ENCODE results near the gene SNX18. TPM values are rescaled to one million over a fixed set of nuclear protein-coding genes. Genes with fewer than 3 reads are reported as not detected.

The SNX18 gene
- total and polyA plus RNA-seq, 2 experiments from 2014 or later = 4.7 to 33.0 TPM

GRCh38 chr5:54537725-54538124, 20.2 kb downstream of the SNX18 start (continued):
- no peak for TF ChIP-seq CTCF (conservative IDR thresholded peaks at IDR 0.05; ENCODE audit: low read depth in 2 of 2)
- TF ChIP-seq STAT1 (IDR thresholded peaks at IDR 0.05; ENCODE audit: unreplicated experiment) = no peak
- TF ChIP-seq EZH2 (IDR thresholded peaks at IDR 0.05; ENCODE audit: low read depth, unreplicated experiment) = no peak
- no peak for TF ChIP-seq ZNF114 (CRISPR knock-in tag; IDR thresholded peaks at IDR 0.05)
- no peak for TF ChIP-seq CREB1 (CRISPR knock-in tag; IDR thresholded peaks at IDR 0.05; ENCODE audit: low read depth)
- TF ChIP-seq EZH2phosphoT487 (IDR thresholded peaks at IDR 0.05; ENCODE audit: unreplicated experiment) = no peak
- TF ChIP-seq POLR2AphosphoS5 (IDR thresholded peaks at IDR 0.05; ENCODE audit: low read depth) = no peak
- no peak for TF ChIP-seq JUNB (IDR thresholded peaks at IDR 0.05; ENCODE audit: unreplicated experiment)

- ATAC-seq = no peak
- peaks cover 6% of the 10 kb centered on the region; the same call in 2 of the 3 replicates for H3K36me3 Mint-ChIP-seq (ENCODE audit: low read depth)
- Histone ChIP-seq H4K20me1 (replicated peaks; ENCODE audit: insufficient read depth) (0 out of 2 replicates have a peak, but pooled peaks cover 3% of the 10 kb centered on the region), H3K4me2 (no peak overlapping the region), H3K36me3 (ENCODE audit: insufficient read depth) (no peaks in the 10 kb centered on the region), H3K4me1 (ENCODE audit: insufficient read depth) (peaks cover 13% of the 10 kb centered on the region), H3K9me2 (ENCODE audit: insufficient read depth) (no peaks in the 10 kb centered on the region), H3K27ac (ENCODE audit: low read depth) (no peak overlapping the region), H3K4me3 (no peak overlapping the region), H3K27me3 (ENCODE audit: insufficient read depth) (no peaks in the 10 kb centered on the region), H2AFZ (no peak overlapping the region), H3F3A (replicated peaks; ENCODE audit: low read depth) (no peaks in the 10 kb centered on the region), H3K79me2 (replicated peaks; ENCODE audit: insufficient read depth) (peaks cover 85% of the 10 kb centered on the region)
- no peaks in the 10 kb centered on the region for H3K27me3 Mint-ChIP-seq (ENCODE audit: insufficient read depth, low read depth, poor library complexity)
- H3K4me3 Mint-ChIP-seq = no peak overlapping the region
- peaks cover 20% of the 10 kb centered on the region for H3K4me1 Mint-ChIP-seq
- H3K9me3 Mint-ChIP-seq = no peaks in the 10 kb centered on the region
- H3K27ac Mint-ChIP-seq = no peak overlapping the region
- DNase-seq (ENCODE audit: low spot score) = no peak
- TF ChIP-seq NANOG (IDR thresholded peaks at IDR 0.05; ENCODE audit: borderline replicate concordance) (no peak), STAT1 (IDR thresholded peaks at IDR 0.05; ENCODE audit: unreplicated experiment) (no peak), CREB1 (CRISPR knock-in tag; IDR thresholded peaks at IDR 0.05; ENCODE audit: low read depth) (no peak), ETS1 (IDR thresholded peaks at IDR 0.05) (no peak), ZNF331 (CRISPR knock-in tag; IDR thresholded peaks at IDR 0.05; ENCODE audit: low read depth) (no peak), EZH2 (IDR thresholded peaks at IDR 0.05; ENCODE audit: low read depth, unreplicated experiment) (no peak), EZH2phosphoT487 (IDR thresholded peaks at IDR 0.05; ENCODE audit: unreplicated experiment) (no peak), JUNB (IDR thresholded peaks at IDR 0.05; ENCODE audit: unreplicated experiment) (no peak), REST (IDR thresholded peaks at IDR 0.05; ENCODE audit: unreplicated experiment) (no peak), ZNF462 (CRISPR knock-in tag; IDR thresholded peaks at IDR 0.05) (no peak), ZNF114 (CRISPR knock-in tag; IDR thresholded peaks at IDR 0.05) (no peak)
These were observed 20.6 kb downstream of the SNX18 start for GRCh38 chr5:54538156-54538555.

All from GM23338 (cell line).